Natural killer cell (primary cell): ENCODE results near the gene CDC23. TPM values are rescaled to one million over a fixed set of nuclear protein-coding genes. Genes with fewer than 3 reads are reported as not detected.
"Not testable (repeated sequence)": the region's sequence is repeated elsewhere in the genome, so short reads cannot be mapped to it uniquely, and the experiment has no call there.

Source experiments
- ATAC-seq, 3 donors: fragments of 150-1000 bp in 2 of 3; fragments of 200-7000 bp in 1 of 3; cut with Tn5 transposase; 1 replicate in 1 of 3; 2 replicates in 2 of 3; pipeline ENCODE4 v1.10.0; 2021; ENCODE audit warnings: mild to moderate bottlenecking in 2 of 3, moderate library complexity in 2 of 3
- DNase-seq, 2 donors: peaks; one replicate each; pipeline versions ENCODE4 v3.0.0 to v3.0.0-alpha.2; 2013 to 2021; ENCODE audit warnings: mixed read lengths in 1 of 2
- H3K27ac ChIP-seq: one replicate; pipeline ENCODE4 v1.5.1; 2013; ENCODE audit warnings: mild to moderate bottlenecking, low read length
- H3K27me3 ChIP-seq: one replicate; pipeline ENCODE4 v1.6.1; 2013; ENCODE audit warnings: low read length; ENCODE audit not compliant: control insufficient read depth, insufficient read depth
- H3K36me3 ChIP-seq: one replicate; pipeline ENCODE4 v1.6.1; 2013; ENCODE audit warnings: low read length; ENCODE audit not compliant: control insufficient read depth, insufficient read depth
- H3K4me1 ChIP-seq: one replicate; pipeline ENCODE4 v1.6.1; 2013; ENCODE audit warnings: low read length; ENCODE audit not compliant: control insufficient read depth, insufficient read depth
- H3K4me3 ChIP-seq: one replicate; pipeline ENCODE4 v1.5.1; 2013; ENCODE audit warnings: low read length
- H3K9me3 ChIP-seq: one replicate; pipeline ENCODE4 v1.6.1; 2013; ENCODE audit warnings: low read length; ENCODE audit not compliant: control insufficient read depth, insufficient read depth
- H3K27ac Mint-ChIP-seq, 2 donors: one replicate each; pipeline ENCODE4 v1.8.0; 2022; ENCODE audit warnings: mild to moderate bottlenecking in 2 of 2, mixed read lengths in 2 of 2, moderate library complexity in 1 of 2
- H3K27me3 Mint-ChIP-seq, 2 donors: one replicate each; pipeline ENCODE4 v1.8.0; 2022; ENCODE audit warnings: low read depth in 2 of 2, mixed read lengths in 2 of 2
- H3K36me3 Mint-ChIP-seq: one replicate; pipeline ENCODE4 v1.8.0; 2022; ENCODE audit warnings: mixed read lengths
- H3K4me1 Mint-ChIP-seq, 2 donors: one replicate each; pipeline ENCODE4 v1.8.0; 2022; ENCODE audit warnings: mixed read lengths in 2 of 2
- H3K4me3 Mint-ChIP-seq: one replicate; pipeline ENCODE4 v1.8.0; 2022; ENCODE audit warnings: mild to moderate bottlenecking, moderate library complexity, mixed read lengths
- H3K9me3 Mint-ChIP-seq, 2 donors: one replicate each; pipeline ENCODE4 v1.8.0; 2022; ENCODE audit warnings: mixed read lengths in 2 of 2
- WGBS: methylation state at CpG from one replicate; pipeline ENCODE4 v1.1.7; 2013; ENCODE audit warnings: missing lambda C conversion rate; ENCODE audit not compliant: insufficient coverage; 5-methylcytosine and 5-hydroxymethylcytosine counted together
- intact Hi-C: fragments of 100-400 bp; cut with micrococcal nuclease; formaldehyde crosslinking; loops from one replicate; pipeline ENCODE4 v1.14.2; 2022
- total RNA-seq, 4 donors: library from RNA; stranded (reverse); fragments of 120-200 nt in 1 of 4; gene quantifications; one replicate each; pipeline versions ENCODE4 v1.2.3 to v1.2.4, GENCODE V29; 2013 to 2022
- TF ChIP-seq, protein P1 (sequence below): fragments of 200-600 bp; IDR thresholded peaks from one replicate; pipeline ENCODE4 v1.8.0; 2022; ENCODE audit warnings: antibody characterized with exemption

The CDC23 gene
- total RNA-seq, 3 donors from 2014 or later (not counting 1 experiment from before 2014, with no cell fraction given), result 16.3 to 25.2 (median 24.6) TPM

DNA sequence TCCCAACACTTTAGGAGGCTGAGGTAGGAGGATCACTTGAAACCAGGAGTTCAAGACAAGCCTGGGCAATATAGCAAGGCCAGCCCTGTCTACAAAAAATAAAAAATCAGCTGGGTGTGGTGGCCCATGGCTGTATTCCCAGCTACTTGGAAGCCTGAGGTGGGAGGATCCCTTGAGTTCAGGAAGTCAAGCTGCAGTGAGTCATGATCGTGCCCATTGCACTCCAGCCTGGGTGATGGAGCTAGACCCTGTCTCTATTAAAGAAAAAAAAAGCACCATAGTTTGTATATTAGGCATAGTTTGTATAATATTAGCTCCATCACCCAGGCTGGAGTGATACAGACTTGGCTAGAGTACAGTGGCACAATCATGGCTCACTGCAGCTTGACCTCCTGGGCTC, 64.3 kb downstream of the CDC23 start:
- no peaks in the 10 kb centered on the region for H3K36me3 ChIP-seq
- TF ChIP-seq, protein P1, sequence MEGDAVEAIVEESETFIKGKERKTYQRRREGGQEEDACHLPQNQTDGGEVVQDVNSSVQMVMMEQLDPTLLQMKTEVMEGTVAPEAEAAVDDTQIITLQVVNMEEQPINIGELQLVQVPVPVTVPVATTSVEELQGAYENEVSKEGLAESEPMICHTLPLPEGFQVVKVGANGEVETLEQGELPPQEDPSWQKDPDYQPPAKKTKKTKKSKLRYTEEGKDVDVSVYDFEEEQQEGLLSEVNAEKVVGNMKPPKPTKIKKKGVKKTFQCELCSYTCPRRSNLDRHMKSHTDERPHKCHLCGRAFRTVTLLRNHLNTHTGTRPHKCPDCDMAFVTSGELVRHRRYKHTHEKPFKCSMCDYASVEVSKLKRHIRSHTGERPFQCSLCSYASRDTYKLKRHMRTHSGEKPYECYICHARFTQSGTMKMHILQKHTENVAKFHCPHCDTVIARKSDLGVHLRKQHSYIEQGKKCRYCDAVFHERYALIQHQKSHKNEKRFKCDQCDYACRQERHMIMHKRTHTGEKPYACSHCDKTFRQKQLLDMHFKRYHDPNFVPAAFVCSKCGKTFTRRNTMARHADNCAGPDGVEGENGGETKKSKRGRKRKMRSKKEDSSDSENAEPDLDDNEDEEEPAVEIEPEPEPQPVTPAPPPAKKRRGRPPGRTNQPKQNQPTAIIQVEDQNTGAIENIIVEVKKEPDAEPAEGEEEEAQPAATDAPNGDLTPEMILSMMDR, result no peak
- no peak overlapping the region for H3K4me3 ChIP-seq
- H3K27me3 Mint-ChIP-seq, result no peaks in the 10 kb centered on the region
- no peaks in the 10 kb centered on the region for H3K27me3 ChIP-seq
- no peaks in the 10 kb centered on the region for H3K9me3 ChIP-seq
- H3K36me3 Mint-ChIP-seq, result no peaks in the 10 kb centered on the region
- no peak overlapping the region for H3K4me3 Mint-ChIP-seq
- H3K27ac Mint-ChIP-seq, result no peak overlapping the region
- intact Hi-C loops, result no loop called here
- DNase-seq, result no peak
- H3K4me1 ChIP-seq, result no peaks in the 10 kb centered on the region
- no peaks in the 10 kb centered on the region for H3K4me1 Mint-ChIP-seq
- no peak for ATAC-seq
- no peaks in the 10 kb centered on the region for H3K9me3 Mint-ChIP-seq
- H3K27ac ChIP-seq, result no peak overlapping the region
- WGBS, result 100% methylated on average over 1 of the region's 1 CpG

DNA sequence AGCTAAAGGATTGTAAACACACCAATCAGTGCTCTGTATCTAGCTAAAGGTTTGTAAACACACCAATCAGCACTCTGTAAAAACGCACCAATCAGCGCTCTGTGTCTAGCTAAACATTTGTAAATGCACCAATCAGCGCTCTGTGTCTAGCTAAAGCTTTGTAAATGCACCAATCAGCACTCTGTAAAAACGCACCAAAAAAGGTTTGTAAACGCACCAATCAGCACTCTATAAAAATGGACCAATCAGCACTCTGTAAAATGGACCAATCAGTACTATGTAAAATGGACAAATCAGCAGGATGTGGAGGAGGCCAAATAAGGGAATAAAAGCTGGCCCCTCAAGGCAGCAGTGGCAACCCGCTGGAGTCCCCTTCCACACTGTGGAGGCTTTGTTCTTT, 69.5 kb downstream of the CDC23 start:
- H3K9me3 Mint-ChIP-seq, H3K36me3 Mint-ChIP-seq, H3K27me3 ChIP-seq, DNase-seq, H3K9me3 ChIP-seq, H3K4me1 Mint-ChIP-seq, H3K36me3 ChIP-seq, H3K4me3 Mint-ChIP-seq, intact Hi-C loops, H3K27ac Mint-ChIP-seq, H3K4me3 ChIP-seq, ATAC-seq, H3K27ac ChIP-seq, H3K4me1 ChIP-seq: not testable (repeated sequence)
- H3K27me3 Mint-ChIP-seq, result peaks cover 9 to 17% of the 10 kb centered on the region in 2 donors
- WGBS, result 96% methylated on average over 6 of the region's 6 CpGs

DNA sequence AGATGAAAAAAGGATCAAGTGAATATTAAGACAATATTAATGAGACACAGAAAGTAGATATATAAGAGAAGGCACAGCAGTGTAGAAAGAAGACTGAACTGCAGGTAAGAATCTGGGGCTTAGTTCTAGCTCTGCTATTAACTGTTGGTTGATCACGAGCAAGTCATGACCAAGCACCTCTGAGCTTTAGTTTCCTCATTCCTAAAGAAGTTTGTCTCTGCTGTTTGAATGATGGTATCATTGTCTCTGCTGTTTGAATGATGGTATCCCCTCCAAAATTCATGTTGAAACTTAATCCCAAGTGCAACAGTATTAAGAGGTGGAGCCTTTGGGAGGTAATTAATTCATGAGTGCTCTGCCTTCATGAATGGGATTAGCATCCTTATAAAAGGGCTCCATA, 71.4 kb downstream of the CDC23 start:
- no peaks in the 10 kb centered on the region for H3K9me3 Mint-ChIP-seq
- no peaks in the 10 kb centered on the region for H3K4me1 Mint-ChIP-seq
- no peaks in the 10 kb centered on the region for H3K9me3 ChIP-seq
- H3K36me3 ChIP-seq, result no peaks in the 10 kb centered on the region
- H3K27me3 ChIP-seq, result peaks cover 6% of the 10 kb centered on the region
- ATAC-seq (no peak), DNase-seq (no peak)
- H3K36me3 Mint-ChIP-seq, result no peaks in the 10 kb centered on the region
- no peak overlapping the region for H3K4me3 Mint-ChIP-seq
- intact Hi-C loops, result no loop called here
- no peaks in the 10 kb centered on the region for H3K4me1 ChIP-seq
- H3K27ac Mint-ChIP-seq, result no peak overlapping the region
- no peak overlapping the region for H3K4me3 ChIP-seq
- no peak overlapping the region for H3K27ac ChIP-seq
- WGBS, result 69% methylated on average over 1 of the region's 1 CpG
- TF ChIP-seq, protein P1, result no peak
- H3K27me3 Mint-ChIP-seq, result peaks cover 16 to 26% of the 10 kb centered on the region in 2 donors

DNA sequence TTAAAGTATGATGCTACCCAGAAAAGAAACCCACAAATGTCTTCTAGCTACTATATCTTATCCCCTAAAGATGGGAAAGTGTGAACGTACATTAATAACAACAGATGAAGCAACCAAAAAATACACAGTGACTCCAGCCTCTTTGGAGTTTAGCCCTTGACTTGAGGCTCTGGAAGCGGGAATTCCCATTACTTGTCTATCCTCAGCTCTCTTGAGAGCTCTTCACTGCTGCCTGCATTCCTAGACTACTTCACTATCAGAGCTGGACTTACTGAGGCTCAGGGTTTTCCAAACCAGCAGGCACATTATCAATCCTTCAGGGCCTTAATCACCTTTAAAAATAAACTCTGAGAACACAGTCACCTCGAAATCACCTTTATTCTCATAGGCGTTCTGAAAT, 72.9 kb downstream of the CDC23 start:
- H3K9me3 Mint-ChIP-seq, result no peaks in the 10 kb centered on the region
- Histone ChIP-seq H3K4me3 (no peak overlapping the region), H3K9me3 (no peaks in the 10 kb centered on the region), H3K36me3 (no peaks in the 10 kb centered on the region), H3K4me1 (no peaks in the 10 kb centered on the region), H3K27ac (no peak overlapping the region), H3K27me3 (peaks cover 6% of the 10 kb centered on the region)
- H3K4me3 Mint-ChIP-seq, result no peak overlapping the region
- intact Hi-C loops, result no loop called here
- no peak overlapping the region for H3K27ac Mint-ChIP-seq
- no peaks in the 10 kb centered on the region for H3K4me1 Mint-ChIP-seq
- WGBS, result 95% methylated on average over 4 of the region's 4 CpGs
- H3K36me3 Mint-ChIP-seq, result no peaks in the 10 kb centered on the region
- DNase-seq, result no peak
- TF ChIP-seq, protein P1, result no peak
- H3K27me3 Mint-ChIP-seq, result peaks cover 20 to 36% of the 10 kb centered on the region in 2 donors
- ATAC-seq, result no peak
